ENCODE measurements around the gene TMEM121.

DNA sequence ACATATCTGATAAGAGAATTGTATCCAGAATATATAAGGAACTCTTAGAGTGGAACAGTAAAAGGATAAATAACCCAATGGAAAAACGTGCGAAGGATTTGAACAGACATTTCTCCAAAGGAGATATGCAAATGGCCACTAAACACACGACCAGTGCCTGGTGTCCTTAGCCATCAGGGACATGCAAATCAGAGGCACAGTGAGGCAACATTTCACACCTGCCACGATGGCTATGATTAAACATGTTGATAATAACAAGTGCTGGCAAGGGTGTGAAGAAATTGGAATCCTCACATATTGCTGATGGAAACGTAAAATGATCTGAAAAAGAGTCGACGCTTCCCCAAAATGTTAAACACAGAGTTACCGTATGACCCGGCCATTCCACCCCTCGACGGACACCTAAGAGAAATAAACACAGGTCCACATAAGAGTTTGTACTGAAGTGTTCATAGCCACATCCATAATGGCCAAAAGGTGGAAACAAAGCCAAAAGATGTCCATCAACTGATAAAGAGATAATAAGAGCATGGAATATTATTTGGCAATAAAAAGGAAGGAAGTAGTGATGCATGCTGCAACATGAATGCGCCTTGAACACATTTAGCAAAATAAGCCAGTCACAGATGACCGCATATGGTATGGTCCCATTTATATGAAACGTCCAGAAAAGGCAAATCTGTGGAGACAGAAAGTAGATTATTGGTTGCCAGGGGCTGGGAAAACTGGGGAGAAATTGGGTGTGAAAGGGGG is 6.3 kb upstream of the TMEM121 start:
- TF ChIP-seq POLR2A (IDR thresholded peaks at IDR 0.05) = no peak
- TF ChIP-seq, protein P1, sequence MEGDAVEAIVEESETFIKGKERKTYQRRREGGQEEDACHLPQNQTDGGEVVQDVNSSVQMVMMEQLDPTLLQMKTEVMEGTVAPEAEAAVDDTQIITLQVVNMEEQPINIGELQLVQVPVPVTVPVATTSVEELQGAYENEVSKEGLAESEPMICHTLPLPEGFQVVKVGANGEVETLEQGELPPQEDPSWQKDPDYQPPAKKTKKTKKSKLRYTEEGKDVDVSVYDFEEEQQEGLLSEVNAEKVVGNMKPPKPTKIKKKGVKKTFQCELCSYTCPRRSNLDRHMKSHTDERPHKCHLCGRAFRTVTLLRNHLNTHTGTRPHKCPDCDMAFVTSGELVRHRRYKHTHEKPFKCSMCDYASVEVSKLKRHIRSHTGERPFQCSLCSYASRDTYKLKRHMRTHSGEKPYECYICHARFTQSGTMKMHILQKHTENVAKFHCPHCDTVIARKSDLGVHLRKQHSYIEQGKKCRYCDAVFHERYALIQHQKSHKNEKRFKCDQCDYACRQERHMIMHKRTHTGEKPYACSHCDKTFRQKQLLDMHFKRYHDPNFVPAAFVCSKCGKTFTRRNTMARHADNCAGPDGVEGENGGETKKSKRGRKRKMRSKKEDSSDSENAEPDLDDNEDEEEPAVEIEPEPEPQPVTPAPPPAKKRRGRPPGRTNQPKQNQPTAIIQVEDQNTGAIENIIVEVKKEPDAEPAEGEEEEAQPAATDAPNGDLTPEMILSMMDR (IDR thresholded peaks at IDR 0.05) = no peak
